HepG2 (cell line): ENCODE measurements around the gene GLUD1. TPM values are rescaled to one million over a fixed set of nuclear protein-coding genes. Genes with fewer than 3 reads are reported as not detected.

Experiments used
- KLF12 ChIP-seq: sonication (generic); formaldehyde crosslinking; IDR thresholded peaks from 2 replicates; pipeline ENCODE4 v1.4.0; 2020; ENCODE audit warnings: missing genetic modification reagents, borderline replicate concordance
- ONECUT2 ChIP-seq: sonication (generic); formaldehyde crosslinking; IDR thresholded peaks from 2 replicates; pipeline ENCODE4 v1.4.0; 2020; ENCODE audit warnings: missing genetic modification reagents
- TGIF2 ChIP-seq: IDR thresholded peaks from 2 replicates; pipeline ENCODE4 v1.6.1; 2016; ENCODE audit warnings: control low read depth, missing compliant biosample characterization
- ZBTB7A ChIP-seq: sonication (generic); formaldehyde crosslinking; IDR thresholded peaks from 2 replicates; pipeline ENCODE4 v1.8.0; 2022; ENCODE audit warnings: mild to moderate bottlenecking, missing genetic modification reagents
- ZMAT5 ChIP-seq: sonication (generic); formaldehyde crosslinking; IDR thresholded peaks from 2 replicates; pipeline ENCODE4 v1.5.0; 2020; ENCODE audit warnings: mild to moderate bottlenecking, low read depth, missing genetic modification reagents, borderline replicate concordance
- ZNF749 ChIP-seq: sonication (generic); formaldehyde crosslinking; IDR thresholded peaks from 2 replicates; pipeline ENCODE4 v1.8.0; 2022; ENCODE audit warnings: mild to moderate bottlenecking, missing genetic modification reagents, moderate library complexity, borderline replicate concordance
- ZNF850 ChIP-seq: sonication (generic); formaldehyde crosslinking; conservative IDR thresholded peaks from 2 replicates; pipeline ENCODE4 v1.9.0; 2021; ENCODE audit warnings: mild to moderate bottlenecking, missing genetic modification reagents
- ZUFSP ChIP-seq: sonication (generic); formaldehyde crosslinking; IDR thresholded peaks from 2 replicates; pipeline ENCODE4 v1.9.0; 2021; ENCODE audit warnings: missing genetic modification reagents, mild to moderate bottlenecking, borderline replicate concordance
- polyA plus RNA-seq, 8 experiments: library from polyadenylated mRNA; depleted of rRNA in 3 of 8; stranded (reverse) in 7 of 8; unstranded in 1 of 8; fragments of >200 nt; fragmentation: Illumina TruSeq in 4 of 8; extraction: Trizol in 4 of 8; gene quantifications; 2 replicates each; pipeline versions ENCODE4 v1.2.1 to v1.2.3, GENCODE V29; 2011 to 2016; ENCODE audit warnings: low read depth in 4 of 8, missing spikeins in 1 of 8, mixed read lengths in 1 of 8; ENCODE audit not compliant: insufficient read depth in 1 of 8
- total RNA-seq, 5 experiments: library from RNA; depleted of rRNA; stranded (reverse); fragments of >200 nt; fragmentation: Illumina TruSeq; extraction: Trizol; gene quantifications; 2 replicates each; pipeline ENCODE4 v1.2.3, GENCODE V29; 2016; ENCODE audit warnings: low read depth in 1 of 5
- TF ChIP-seq, protein P1 (sequence below): sonication (generic); formaldehyde crosslinking; IDR thresholded peaks from 2 replicates; pipeline ENCODE4 v1.4.0; 2020; ENCODE audit warnings: missing genetic modification reagents
- TF ChIP-seq, protein P2 (sequence below): IDR thresholded peaks from 2 replicates; pipeline ENCODE4 v1.6.1; 2016; ENCODE audit warnings: low read depth
- TF ChIP-seq, protein P3 (sequence below), 2 experiments: IDR thresholded peaks; 2 replicates each; pipeline ENCODE4 v1.6.1; 2011 to 2012; ENCODE audit warnings: low read length in 2 of 2, borderline replicate concordance in 1 of 2, low read depth in 1 of 2, mild to moderate bottlenecking in 1 of 2, moderate library complexity in 1 of 2
- TF ChIP-seq, protein P4 (sequence below): sonication (generic); formaldehyde crosslinking; IDR thresholded peaks from 2 replicates; pipeline ENCODE4 v1.8.0; 2022; ENCODE audit warnings: missing genetic modification reagents, mild to moderate bottlenecking, moderate library complexity, borderline replicate concordance

GLUD1 gene
- total and polyA plus RNA-seq, 2 of the 13 experiments (the other 11 are each of a cell fraction or from before 2014, with no cell fraction given), result 301 to 798 TPM

GRCh38 chr10:87095236-87095945 is 748 bp upstream of the GLUD1 start (continued):
- TF ChIP-seq, protein P1, sequence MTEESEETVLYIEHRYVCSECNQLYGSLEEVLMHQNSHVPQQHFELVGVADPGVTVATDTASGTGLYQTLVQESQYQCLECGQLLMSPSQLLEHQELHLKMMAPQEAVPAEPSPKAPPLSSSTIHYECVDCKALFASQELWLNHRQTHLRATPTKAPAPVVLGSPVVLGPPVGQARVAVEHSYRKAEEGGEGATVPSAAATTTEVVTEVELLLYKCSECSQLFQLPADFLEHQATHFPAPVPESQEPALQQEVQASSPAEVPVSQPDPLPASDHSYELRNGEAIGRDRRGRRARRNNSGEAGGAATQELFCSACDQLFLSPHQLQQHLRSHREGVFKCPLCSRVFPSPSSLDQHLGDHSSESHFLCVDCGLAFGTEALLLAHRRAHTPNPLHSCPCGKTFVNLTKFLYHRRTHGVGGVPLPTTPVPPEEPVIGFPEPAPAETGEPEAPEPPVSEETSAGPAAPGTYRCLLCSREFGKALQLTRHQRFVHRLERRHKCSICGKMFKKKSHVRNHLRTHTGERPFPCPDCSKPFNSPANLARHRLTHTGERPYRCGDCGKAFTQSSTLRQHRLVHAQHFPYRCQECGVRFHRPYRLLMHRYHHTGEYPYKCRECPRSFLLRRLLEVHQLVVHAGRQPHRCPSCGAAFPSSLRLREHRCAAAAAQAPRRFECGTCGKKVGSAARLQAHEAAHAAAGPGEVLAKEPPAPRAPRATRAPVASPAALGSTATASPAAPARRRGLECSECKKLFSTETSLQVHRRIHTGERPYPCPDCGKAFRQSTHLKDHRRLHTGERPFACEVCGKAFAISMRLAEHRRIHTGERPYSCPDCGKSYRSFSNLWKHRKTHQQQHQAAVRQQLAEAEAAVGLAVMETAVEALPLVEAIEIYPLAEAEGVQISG (CRISPR knock-in tag), result peak; percentile 84
- TF ChIP-seq ZMAT5 (no peak), ONECUT2 (CRISPR knock-in tag) (no peak), TGIF2 (CRISPR knock-in tag) (peak; percentile 55; the same call in 1 of the 2 replicates), ZUFSP (CRISPR knock-in tag) (no peak), ZNF749 (CRISPR knock-in tag) (peak; percentile 91; the same call in 1 of the 2 replicates), ZNF850 (CRISPR knock-in tag) (peak; percentile 77; the same call in 1 of the 2 replicates), KLF12 (CRISPR knock-in tag) (no peak), ZBTB7A (CRISPR knock-in tag) (peak; percentile 94)
- TF ChIP-seq, protein P2, sequence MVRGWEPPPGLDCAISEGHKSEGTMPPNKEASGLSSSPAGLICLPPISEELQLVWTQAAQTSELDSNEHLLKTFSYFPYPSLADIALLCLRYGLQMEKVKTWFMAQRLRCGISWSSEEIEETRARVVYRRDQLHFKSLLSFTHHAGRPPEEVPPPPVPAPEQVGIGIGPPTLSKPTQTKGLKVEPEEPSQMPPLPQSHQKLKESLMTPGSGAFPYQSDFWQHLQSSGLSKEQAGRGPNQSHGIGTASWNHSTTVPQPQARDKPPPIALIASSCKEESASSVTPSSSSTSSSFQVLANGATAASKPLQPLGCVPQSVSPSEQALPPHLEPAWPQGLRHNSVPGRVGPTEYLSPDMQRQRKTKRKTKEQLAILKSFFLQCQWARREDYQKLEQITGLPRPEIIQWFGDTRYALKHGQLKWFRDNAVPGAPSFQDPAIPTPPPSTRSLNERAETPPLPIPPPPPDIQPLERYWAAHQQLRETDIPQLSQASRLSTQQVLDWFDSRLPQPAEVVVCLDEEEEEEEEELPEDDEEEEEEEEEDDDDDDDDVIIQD (CRISPR knock-in tag), result no peak
- TF ChIP-seq, protein P3, sequence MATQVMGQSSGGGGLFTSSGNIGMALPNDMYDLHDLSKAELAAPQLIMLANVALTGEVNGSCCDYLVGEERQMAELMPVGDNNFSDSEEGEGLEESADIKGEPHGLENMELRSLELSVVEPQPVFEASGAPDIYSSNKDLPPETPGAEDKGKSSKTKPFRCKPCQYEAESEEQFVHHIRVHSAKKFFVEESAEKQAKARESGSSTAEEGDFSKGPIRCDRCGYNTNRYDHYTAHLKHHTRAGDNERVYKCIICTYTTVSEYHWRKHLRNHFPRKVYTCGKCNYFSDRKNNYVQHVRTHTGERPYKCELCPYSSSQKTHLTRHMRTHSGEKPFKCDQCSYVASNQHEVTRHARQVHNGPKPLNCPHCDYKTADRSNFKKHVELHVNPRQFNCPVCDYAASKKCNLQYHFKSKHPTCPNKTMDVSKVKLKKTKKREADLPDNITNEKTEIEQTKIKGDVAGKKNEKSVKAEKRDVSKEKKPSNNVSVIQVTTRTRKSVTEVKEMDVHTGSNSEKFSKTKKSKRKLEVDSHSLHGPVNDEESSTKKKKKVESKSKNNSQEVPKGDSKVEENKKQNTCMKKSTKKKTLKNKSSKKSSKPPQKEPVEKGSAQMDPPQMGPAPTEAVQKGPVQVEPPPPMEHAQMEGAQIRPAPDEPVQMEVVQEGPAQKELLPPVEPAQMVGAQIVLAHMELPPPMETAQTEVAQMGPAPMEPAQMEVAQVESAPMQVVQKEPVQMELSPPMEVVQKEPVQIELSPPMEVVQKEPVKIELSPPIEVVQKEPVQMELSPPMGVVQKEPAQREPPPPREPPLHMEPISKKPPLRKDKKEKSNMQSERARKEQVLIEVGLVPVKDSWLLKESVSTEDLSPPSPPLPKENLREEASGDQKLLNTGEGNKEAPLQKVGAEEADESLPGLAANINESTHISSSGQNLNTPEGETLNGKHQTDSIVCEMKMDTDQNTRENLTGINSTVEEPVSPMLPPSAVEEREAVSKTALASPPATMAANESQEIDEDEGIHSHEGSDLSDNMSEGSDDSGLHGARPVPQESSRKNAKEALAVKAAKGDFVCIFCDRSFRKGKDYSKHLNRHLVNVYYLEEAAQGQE (IDR thresholded peaks at IDR 0.05; ENCODE audit: borderline replicate concordance in 1 of 2, low read depth in 1 of 2, low read length in 2 of 2), result no peak
- TF ChIP-seq, protein P4, sequence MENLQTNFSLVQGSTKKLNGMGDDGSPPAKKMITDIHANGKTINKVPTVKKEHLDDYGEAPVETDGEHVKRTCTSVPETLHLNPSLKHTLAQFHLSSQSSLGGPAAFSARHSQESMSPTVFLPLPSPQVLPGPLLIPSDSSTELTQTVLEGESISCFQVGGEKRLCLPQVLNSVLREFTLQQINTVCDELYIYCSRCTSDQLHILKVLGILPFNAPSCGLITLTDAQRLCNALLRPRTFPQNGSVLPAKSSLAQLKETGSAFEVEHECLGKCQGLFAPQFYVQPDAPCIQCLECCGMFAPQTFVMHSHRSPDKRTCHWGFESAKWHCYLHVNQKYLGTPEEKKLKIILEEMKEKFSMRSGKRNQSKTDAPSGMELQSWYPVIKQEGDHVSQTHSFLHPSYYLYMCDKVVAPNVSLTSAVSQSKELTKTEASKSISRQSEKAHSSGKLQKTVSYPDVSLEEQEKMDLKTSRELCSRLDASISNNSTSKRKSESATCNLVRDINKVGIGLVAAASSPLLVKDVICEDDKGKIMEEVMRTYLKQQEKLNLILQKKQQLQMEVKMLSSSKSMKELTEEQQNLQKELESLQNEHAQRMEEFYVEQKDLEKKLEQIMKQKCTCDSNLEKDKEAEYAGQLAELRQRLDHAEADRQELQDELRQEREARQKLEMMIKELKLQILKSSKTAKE (CRISPR knock-in tag), result 0 out of 2 replicates have a peak, but pooled peaks have one; percentile 38
